Gastrocnemius medialis (tissue), 4 donors: ENCODE results near the gene DRC7.

Source experiments
- POLR2A ChIP-seq, 2 donors: fragments of 450-650 bp; IDR thresholded peaks; one replicate each; pipeline ENCODE4 v1.6.1; 2017; ENCODE audit warnings: antibody characterized with exemption in 2 of 2, mild to moderate bottlenecking in 2 of 2, moderate library complexity in 2 of 2
- TF ChIP-seq, protein P1 (sequence below), 5 experiments: fragments of 450-650 bp in 3 of 5; fragments of 200-600 bp in 2 of 5; sonication (generic) in 2 of 5; IDR thresholded peaks in 4 of 5; conservative IDR thresholded peaks in 1 of 5; 1 replicate in 4 of 5; 2 replicates in 1 of 5; pipeline ENCODE4 v1.5.1; 2016 to 2019; ENCODE audit warnings: antibody characterized with exemption in 5 of 5, mild to moderate bottlenecking in 3 of 5, moderate library complexity in 3 of 5

DNA sequence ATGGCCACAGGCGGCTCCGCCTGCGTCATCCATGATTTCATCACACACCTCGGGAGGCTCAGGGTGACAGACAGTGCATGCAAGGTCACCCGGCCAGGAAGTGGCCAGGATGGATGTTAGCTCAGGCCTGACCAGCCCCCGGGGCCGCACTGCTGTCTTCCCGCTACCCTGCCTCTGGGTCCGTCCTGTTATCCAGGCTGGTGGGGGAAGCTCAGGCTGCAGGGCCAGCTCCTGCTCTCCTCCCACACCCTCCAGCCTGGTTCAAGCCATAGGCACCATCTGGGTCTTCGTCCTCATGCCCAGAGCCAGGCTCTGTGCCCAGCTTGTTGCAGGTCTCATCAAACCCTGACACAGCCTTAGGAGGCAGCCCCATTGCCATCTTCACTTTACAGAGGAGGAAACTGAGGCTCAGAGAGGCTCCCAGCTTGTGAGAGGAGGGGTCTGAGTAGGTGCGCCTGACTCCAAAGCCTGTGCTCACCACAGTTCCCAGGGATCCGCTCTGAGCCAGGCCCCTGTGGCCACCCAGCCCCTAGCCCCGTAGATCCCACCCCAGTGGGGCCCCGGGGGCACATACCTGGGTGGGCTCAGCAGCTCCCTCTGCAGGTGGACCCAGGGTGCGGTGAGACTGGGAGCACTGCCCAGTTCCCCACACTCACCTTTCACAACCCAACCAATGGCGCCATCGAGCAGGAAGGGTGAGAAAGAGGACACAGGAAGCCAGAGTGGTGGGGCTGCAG is 26.9 kb upstream of the DRC7 start:
- TF ChIP-seq POLR2A (IDR thresholded peaks at IDR 0.05): no peak
- TF ChIP-seq, protein P1, sequence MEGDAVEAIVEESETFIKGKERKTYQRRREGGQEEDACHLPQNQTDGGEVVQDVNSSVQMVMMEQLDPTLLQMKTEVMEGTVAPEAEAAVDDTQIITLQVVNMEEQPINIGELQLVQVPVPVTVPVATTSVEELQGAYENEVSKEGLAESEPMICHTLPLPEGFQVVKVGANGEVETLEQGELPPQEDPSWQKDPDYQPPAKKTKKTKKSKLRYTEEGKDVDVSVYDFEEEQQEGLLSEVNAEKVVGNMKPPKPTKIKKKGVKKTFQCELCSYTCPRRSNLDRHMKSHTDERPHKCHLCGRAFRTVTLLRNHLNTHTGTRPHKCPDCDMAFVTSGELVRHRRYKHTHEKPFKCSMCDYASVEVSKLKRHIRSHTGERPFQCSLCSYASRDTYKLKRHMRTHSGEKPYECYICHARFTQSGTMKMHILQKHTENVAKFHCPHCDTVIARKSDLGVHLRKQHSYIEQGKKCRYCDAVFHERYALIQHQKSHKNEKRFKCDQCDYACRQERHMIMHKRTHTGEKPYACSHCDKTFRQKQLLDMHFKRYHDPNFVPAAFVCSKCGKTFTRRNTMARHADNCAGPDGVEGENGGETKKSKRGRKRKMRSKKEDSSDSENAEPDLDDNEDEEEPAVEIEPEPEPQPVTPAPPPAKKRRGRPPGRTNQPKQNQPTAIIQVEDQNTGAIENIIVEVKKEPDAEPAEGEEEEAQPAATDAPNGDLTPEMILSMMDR (IDR thresholded peaks at IDR 0.05 in 4 of 5, conservative IDR thresholded peaks at IDR 0.05 in 1 of 5): no peak
